Inferior parietal cortex (tissue), 1 donor: Measurements from ENCODE around the gene GBGT1.

Experiments used
- DNase-seq: peaks from one replicate; pipeline ENCODE4 v3.0.0-alpha.2; 2016; ENCODE audit errors: extremely low spot score

Gene GBGT1

GRCh38 chr9:133162861-133163503 lies 732 bp downstream of the GBGT1 start:
- no peak for DNase-seq

GRCh38 chr9:133161547-133161950 lies 2.2 kb downstream of the GBGT1 start:
- DNase-seq, result no peak

GRCh38 chr9:133160742-133161546 lies 2.8 kb downstream of the GBGT1 start:
- DNase-seq, result peak; percentile 61

- DNase-seq, result no peak
Measured at GRCh38 chr9:133158695-133159094, 5.0 kb downstream of the GBGT1 start.

GRCh38 chr9:133155156-133155555 lies 8.6 kb downstream of the GBGT1 start:
- DNase-seq, result no peak

GRCh38 chr9:133154097-133154989 lies 9.4 kb downstream of the GBGT1 start:
- no peak for DNase-seq

GRCh38 chr9:133153227-133154096 lies 10.3 kb downstream of the GBGT1 start:
- no peak for DNase-seq

- no peak for DNase-seq
Measured at GRCh38 chr9:133151601-133152525, 11.9 kb downstream of the GBGT1 start.

GRCh38 chr9:133151041-133151440 lies 12.7 kb downstream of the GBGT1 start:
- no peak for DNase-seq

GRCh38 chr9:133149130-133150015 lies 14.3 kb downstream of the GBGT1 start:
- peak; percentile 86 for DNase-seq

- DNase-seq, result no peak
Measured at GRCh38 chr9:133148199-133149129, 15.2 kb downstream of the GBGT1 start.

GRCh38 chr9:133147412-133148198 lies 16.1 kb downstream of the GBGT1 start:
- peak; percentile 81 for DNase-seq

GRCh38 chr9:133146746-133147411 lies 16.8 kb downstream of the GBGT1 start:
- DNase-seq, result no peak

- DNase-seq, result no peak
Measured at GRCh38 chr9:133144904-133145851, 18.5 kb downstream of the GBGT1 start.

GRCh38 chr9:133144142-133144903 lies 19.4 kb downstream of the GBGT1 start:
- no peak for DNase-seq
